HUES64 (cell line): Measurements from ENCODE around the gene CDH4.

Experiments
- H3K27ac ChIP-seq: 2 replicates; pipeline ENCODE4 v1.7.0; 2013; ENCODE audit warnings: low read depth, low read length, inconsistent platforms
- H3K27me3 ChIP-seq: 2 replicates; pipeline ENCODE4 v1.6.1; 2013; ENCODE audit warnings: mild to moderate bottlenecking, low read length; ENCODE audit not compliant: insufficient read depth
- H3K36me3 ChIP-seq: 2 replicates; pipeline ENCODE4 v1.6.1; 2013; ENCODE audit warnings: mild to moderate bottlenecking, low read length; ENCODE audit not compliant: insufficient read depth
- H3K4me1 ChIP-seq: 2 replicates; pipeline ENCODE4 v1.6.1; 2013; ENCODE audit warnings: mild to moderate bottlenecking, low read length, moderate library complexity; ENCODE audit not compliant: insufficient read depth
- H3K4me3 ChIP-seq: 2 replicates; pipeline ENCODE4 v1.5.1; 2013; ENCODE audit warnings: mild to moderate bottlenecking, low read length, moderate library complexity
- H3K9ac ChIP-seq: 2 replicates; pipeline ENCODE4 v1.6.1; 2013; ENCODE audit warnings: mild to moderate bottlenecking, low read depth, low read length
- H3K9me3 ChIP-seq: 2 replicates; pipeline ENCODE4 v1.6.1; 2013; ENCODE audit warnings: low read depth, low read length; ENCODE audit not compliant: insufficient read depth
- whole genome bisulfite sequencing: fragments of 150-250, 120-280 bp; methylation state at CpG from one replicate; pipeline ENCODE4 v1.1.7; 2013; ENCODE audit warnings: missing lambda C conversion rate; 5-methylcytosine and 5-hydroxymethylcytosine counted together

The CDH4 gene

DNA sequence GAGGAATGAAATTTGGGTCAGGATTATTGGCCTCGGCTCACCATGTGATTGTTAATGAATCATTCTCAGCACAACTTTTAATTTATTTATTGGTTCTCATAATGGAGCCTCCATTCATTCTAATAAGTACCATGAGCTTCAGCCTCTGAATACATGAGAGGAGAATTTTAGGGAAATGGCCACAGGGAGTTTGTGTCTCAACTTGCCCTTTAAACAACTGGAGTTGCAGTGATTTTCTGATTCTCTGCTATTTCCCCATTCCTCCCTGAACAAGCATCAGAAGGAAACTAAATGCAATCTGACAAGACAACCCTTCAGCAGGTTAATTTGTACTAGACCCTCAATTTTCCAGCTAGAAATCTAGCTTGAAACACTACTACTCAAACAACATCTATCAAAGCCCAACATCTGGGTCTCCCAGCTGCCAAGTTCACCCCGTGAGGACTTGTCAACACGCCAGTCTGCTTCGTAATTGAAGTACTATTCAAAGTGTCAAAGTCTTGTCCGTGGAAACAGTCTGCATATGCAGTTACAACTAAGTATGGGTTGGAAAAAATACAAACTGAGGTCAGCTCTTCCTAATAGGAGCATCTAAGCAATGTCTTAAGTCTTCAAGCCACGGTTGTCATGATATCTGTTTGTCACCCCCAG lies 235.4 kb downstream of the CDH4 start:
- WGBS = 93% methylated on average over 5 of the region's 6 CpGs
- Histone ChIP-seq H3K36me3 (no peaks in the 10 kb centered on the region), H3K27ac (no peak overlapping the region), H3K9me3 (no peaks in the 10 kb centered on the region), H3K4me1 (peaks cover 4% of the 10 kb centered on the region; the same call in 1 of the 2 replicates), H3K27me3 (no peaks in the 10 kb centered on the region), H3K4me3 (no peak overlapping the region), H3K9ac (no peak overlapping the region)

DNA sequence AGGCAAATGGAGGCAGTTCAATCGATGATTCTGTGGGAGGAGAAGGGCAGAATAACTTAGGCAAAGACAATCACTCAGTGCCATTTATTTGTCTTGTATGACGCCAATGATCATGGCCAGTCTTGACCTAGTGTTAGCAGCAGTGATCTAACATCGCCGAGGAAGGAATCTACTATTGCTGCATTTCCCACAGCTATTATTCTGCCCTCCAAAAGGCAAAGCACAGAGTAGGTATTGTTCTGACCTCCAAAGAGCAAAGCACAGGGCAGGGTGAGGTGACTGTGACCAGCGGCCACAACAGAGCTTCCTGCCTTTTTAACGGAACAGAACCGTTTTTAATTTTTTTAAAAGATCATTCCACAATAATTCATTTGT lies 235.9 kb downstream of the CDH4 start:
- Histone ChIP-seq H3K4me3 (no peak overlapping the region), H3K4me1 (peaks cover 4% of the 10 kb centered on the region; the same call in 1 of the 2 replicates), H3K9me3 (no peaks in the 10 kb centered on the region), H3K36me3 (no peaks in the 10 kb centered on the region), H3K9ac (no peak overlapping the region), H3K27ac (no peak overlapping the region), H3K27me3 (no peaks in the 10 kb centered on the region)
- 91% methylated on average over 7 of the region's 7 CpGs for WGBS

DNA sequence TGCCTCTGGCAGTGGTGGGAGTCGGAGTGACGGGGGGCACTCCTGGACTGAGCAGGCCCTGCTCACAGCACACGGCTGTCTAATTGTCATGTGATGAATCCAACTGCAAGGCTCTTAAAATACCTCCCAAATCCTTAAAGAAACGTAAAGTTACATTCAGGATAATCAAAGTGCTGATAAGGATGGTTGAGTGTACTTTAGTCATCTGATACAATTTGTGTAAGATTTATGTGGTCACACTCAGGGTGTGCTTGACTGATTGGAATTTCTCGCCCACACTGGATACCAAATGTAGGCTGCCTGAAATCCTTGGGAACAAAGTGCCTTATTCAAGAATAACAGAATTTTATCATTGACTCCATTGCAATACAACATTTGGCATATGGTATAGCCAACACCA lies 238.7 kb downstream of the CDH4 start:
- no peak overlapping the region for H3K9ac ChIP-seq
- H3K27me3 ChIP-seq = no peaks in the 10 kb centered on the region
- WGBS = 95% methylated on average over 5 of the region's 5 CpGs

DNA sequence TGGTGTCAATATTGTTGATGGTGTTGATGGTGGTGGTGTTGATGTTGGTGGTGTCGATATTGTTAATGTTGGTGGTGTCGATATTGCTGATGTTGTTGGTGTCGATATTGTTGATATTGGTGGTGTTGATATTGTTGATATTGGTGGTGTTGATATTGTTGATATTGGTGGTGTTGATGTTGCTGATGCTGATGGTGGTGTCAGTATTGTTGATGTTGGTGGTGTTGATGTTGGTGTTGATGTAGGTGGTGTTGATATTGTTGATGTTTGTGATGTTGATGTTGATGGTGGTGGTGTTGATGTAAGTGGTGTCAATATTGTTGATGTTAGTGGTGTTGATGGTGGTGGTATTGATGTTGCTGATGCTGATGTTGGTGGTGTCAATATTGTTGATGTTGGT lies 240.0 kb downstream of the CDH4 start:
- Histone ChIP-seq H3K36me3 (no peaks in the 10 kb centered on the region), H3K9me3 (no peaks in the 10 kb centered on the region), H3K27ac (no peak overlapping the region), H3K27me3 (no peaks in the 10 kb centered on the region), H3K9ac (no peak overlapping the region), H3K4me3 (no peak overlapping the region), H3K4me1 (peaks cover 10% of the 10 kb centered on the region)
- WGBS = 97% methylated on average over 3 of the region's 3 CpGs

More for the DNA sequence above, 238.7 kb downstream of the CDH4 start:
- H3K4me1 ChIP-seq = peaks cover 4% of the 10 kb centered on the region; the same call in 1 of the 2 replicates
- no peak overlapping the region for H3K27ac ChIP-seq
- H3K36me3 ChIP-seq = no peaks in the 10 kb centered on the region
- no peaks in the 10 kb centered on the region for H3K9me3 ChIP-seq
- no peak overlapping the region for H3K4me3 ChIP-seq

DNA sequence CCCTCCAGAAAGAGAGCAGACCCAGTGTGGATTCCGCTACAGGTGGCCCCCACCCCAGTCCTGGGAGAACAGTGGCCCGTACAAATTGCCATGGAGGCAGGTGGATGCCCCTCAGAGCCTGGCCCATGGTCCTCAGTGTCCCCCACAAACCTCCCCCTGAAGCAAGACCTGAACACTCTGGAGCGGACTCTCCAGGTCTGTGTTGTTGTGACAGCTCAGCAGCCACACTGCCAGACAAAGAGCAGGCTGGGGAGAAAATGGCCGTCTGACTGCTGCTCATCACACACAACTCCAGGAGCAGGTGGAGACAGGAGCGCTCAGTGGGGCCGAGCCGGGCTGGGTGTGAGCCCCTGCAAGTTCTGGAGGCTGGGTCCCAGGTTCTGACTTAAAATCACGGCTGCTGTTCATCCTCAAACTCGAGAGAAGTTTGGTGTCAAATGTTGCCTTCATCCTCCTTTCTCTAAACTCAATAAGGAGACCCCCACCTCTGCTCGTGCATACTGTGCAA lies 241.8 kb downstream of the CDH4 start:
- Histone ChIP-seq H3K27me3 (no peaks in the 10 kb centered on the region), H3K9me3 (no peaks in the 10 kb centered on the region), H3K27ac (no peak overlapping the region), H3K4me3 (no peak overlapping the region), H3K9ac (no peak overlapping the region), H3K4me1 (peaks cover 7% of the 10 kb centered on the region), H3K36me3 (no peaks in the 10 kb centered on the region)
- WGBS = 91% methylated on average over 10 of the region's 10 CpGs

DNA sequence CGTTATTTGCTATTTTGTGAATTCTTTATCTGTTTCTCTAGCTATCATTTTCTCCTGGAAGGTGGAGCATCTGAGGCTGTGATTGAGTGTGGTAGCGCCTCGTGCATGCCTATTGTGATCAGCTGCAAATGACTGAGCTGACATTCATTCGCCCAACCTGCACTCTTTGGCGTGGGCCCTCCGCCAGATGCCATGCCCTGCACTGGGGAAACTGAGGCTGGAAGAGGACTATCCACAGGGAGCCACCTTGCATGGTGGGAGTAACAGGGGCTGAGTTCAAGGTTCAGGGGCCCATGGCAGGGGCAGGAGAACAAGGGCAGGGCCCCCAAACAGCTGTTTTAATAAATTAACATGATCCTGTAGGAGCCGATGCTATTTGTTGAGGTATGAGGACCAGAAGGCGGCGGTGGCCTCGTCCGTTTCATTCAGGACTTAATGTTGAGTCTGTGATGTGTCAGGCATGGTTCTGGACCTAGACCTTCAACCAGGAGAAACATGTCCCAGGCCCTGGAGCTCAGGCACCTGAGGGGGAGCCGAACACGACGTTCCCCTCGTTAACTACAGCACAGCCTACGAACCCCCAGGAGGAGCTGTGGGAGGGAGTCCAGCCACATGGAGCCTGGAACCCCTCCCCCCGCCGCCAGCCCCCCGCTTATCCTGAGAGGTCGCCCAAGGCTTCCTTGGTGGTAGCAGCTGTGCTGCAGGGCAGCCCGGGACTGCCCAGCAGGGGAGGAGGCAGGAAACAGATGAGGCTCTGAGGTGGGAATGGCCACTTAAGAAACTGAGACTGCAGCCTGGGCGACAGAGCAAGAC lies 242.9 kb downstream of the CDH4 start:
- Histone ChIP-seq H3K27me3 (no peaks in the 10 kb centered on the region), H3K9me3 (no peaks in the 10 kb centered on the region), H3K4me3 (no peak overlapping the region), H3K4me1 (peaks cover 7% of the 10 kb centered on the region), H3K9ac (no peak overlapping the region), H3K36me3 (no peaks in the 10 kb centered on the region), H3K27ac (no peak overlapping the region)
- WGBS = 88% methylated on average over 22 of the region's 22 CpGs

DNA sequence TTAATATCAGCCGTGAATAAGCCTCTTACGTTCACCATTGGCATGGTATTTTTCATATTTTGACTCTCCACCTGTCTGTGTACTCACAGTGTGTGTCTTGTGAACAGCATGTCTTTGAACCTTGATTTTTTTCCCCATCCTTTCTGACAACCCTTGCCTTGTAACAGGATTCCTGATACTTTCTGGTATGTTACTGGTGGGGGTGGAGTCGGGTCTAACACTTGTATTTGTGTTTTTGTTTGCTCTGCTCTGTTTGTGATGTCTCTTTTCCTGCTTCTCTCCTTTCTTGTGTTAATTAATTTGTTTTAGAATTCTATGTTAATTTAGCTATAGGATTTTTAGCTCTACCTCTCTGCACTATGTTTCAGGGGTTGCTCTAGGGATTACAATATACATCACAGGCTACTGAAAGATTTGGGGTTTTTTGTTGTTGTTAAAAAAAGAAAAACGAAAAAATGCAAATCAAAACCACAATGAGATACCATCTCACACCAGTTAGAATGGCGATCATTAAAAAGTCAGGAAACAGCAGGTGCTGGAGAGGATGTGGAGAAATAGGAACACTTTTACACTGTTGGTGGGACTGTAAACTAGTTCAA lies 245.1 kb downstream of the CDH4 start:
- no peaks in the 10 kb centered on the region for H3K27me3 ChIP-seq
- H3K9ac ChIP-seq = no peak overlapping the region
- WGBS = 18% methylated on average over 3 of the region's 5 CpGs
- H3K36me3 ChIP-seq = no peaks in the 10 kb centered on the region
- H3K27ac ChIP-seq = peak overlapping the region; percentile 69; the same call in 1 of the 2 replicates
- H3K9me3 ChIP-seq = 0 out of 2 replicates have a peak, but pooled peaks cover 2% of the 10 kb centered on the region
- H3K4me1 ChIP-seq = peaks cover 17% of the 10 kb centered on the region
- H3K4me3 ChIP-seq = no peak overlapping the region

DNA sequence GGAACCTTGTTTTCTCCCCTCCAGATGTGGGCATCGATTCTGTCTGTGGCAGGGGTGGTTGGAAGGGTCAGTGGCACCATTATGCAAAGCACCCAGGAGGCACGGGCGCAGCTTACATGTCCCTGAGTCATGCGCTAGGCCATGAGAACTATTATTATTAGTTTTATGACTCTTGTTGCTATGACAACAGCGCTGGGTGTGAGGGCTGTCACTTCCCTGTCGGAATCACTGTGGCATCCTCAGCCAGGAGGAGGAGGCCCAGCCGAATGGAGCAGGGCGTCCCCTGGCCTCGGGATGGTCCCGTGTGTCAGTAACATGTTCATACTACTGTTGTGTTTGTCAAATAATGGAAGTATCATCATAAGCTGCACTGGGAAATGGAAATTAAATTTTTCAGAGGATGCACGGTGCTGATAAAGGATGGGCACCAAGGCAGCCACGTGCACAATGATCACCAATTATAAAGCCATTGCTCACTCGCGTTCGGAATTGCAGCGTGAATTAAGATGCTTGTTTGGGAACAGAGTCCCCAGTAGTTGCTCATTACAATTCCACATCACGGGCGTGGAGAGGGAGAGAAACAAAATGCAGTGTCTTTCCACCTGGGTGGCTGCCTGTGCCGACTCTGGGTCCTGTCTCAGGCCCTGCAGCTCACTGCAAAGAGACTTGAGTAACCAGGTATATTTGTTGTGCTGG lies 247.9 kb downstream of the CDH4 start:
- Histone ChIP-seq H3K27ac (no peak overlapping the region), H3K4me1 (peaks cover 17% of the 10 kb centered on the region)
- WGBS = 91% methylated on average over 19 of the region's 19 CpGs

DNA sequence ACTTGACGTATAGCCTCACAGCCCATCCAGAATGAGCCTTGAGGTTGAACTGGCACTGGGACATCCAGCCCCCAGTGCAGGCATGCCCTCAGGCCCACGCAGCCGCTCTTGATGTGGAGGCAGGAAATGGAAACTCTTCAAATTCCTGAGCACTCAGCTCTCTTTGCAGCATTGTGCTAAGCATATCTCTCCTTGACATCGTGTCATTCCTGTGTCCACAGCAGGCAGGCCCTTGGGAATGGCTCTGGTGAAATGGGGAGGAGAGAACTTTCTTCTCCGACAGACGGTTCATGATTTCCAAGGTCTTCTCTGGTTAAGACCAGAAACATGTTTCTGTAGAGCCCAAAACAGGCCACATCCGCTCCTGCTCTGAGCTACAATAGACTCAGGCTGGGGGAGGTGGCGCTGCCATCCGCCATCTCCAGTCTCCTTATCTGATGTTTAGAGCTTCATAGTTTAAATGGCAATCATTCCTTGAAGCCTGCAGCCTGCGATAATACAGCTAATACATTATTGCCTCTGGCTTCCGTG lies 248.8 kb downstream of the CDH4 start:
- WGBS = 72% methylated on average over 11 of the region's 11 CpGs
- Histone ChIP-seq H3K4me1 (peaks cover 17% of the 10 kb centered on the region), H3K9me3 (0 out of 2 replicates have a peak, but pooled peaks cover 3% of the 10 kb centered on the region), H3K27ac (no peak overlapping the region), H3K27me3 (no peaks in the 10 kb centered on the region), H3K9ac (no peak overlapping the region), H3K4me3 (no peak overlapping the region), H3K36me3 (no peaks in the 10 kb centered on the region)

More for the DNA sequence above, 247.9 kb downstream of the CDH4 start:
- 0 out of 2 replicates have a peak, but pooled peaks cover 3% of the 10 kb centered on the region for H3K9me3 ChIP-seq
- H3K36me3 ChIP-seq = no peaks in the 10 kb centered on the region
- no peak overlapping the region for H3K9ac ChIP-seq
- H3K27me3 ChIP-seq = no peaks in the 10 kb centered on the region
- no peak overlapping the region for H3K4me3 ChIP-seq

DNA sequence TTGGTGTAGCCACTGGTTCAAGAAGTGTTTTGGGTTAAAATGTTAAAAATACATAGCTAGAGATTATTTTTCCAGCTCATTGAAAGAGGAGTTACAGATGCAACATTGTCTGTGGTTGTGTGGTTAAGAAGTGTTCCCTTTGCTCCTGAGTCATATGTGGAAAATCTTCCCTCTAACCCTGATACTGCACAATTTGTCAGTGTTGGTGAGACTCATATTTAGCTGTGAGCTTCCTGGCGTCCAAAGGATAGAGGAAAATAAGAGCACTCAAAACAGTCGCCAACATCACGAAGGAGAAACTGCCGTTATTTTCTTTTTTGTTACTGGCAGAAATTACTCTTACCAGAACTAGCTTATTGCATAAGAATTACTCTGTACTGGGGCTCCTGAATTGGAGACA lies 250.4 kb downstream of the CDH4 start:
- Histone ChIP-seq H3K9ac (no peak overlapping the region), H3K27me3 (no peaks in the 10 kb centered on the region), H3K27ac (no peak overlapping the region), H3K4me3 (no peak overlapping the region), H3K9me3 (0 out of 2 replicates have a peak, but pooled peaks cover 3% of the 10 kb centered on the region), H3K4me1 (peaks cover 10% of the 10 kb centered on the region), H3K36me3 (no peaks in the 10 kb centered on the region)
- 96% methylated on average over 4 of the region's 4 CpGs for WGBS
